Keratinocyte (primary cell): ENCODE data around the gene SHISA5.

Experiments used
- CTCF ChIP-seq, 3 experiments: IDR thresholded peaks in 1 of 3; conservative IDR thresholded peaks in 1 of 3; optimal IDR thresholded peaks in 1 of 3; 2 replicates in 2 of 3; 3 replicates in 1 of 3; pipeline versions ENCODE3 to v1.5.1; 2011; ENCODE audit warnings: low read length in 3 of 3, mild to moderate bottlenecking in 3 of 3, moderate library complexity in 2 of 3, control low read depth in 1 of 3, inconsistent platforms in 1 of 3; ENCODE audit not compliant: insufficient read depth in 2 of 3; ENCODE audit errors: extremely low read depth in 1 of 3
- EZH2 ChIP-seq: IDR thresholded peaks from one replicate; pipeline ENCODE4 v1.6.1; 2012; ENCODE audit warnings: inconsistent platforms, mild to moderate bottlenecking, low read length, moderate library complexity

GRCh38 chr3:48451270-48451669 is 52.7 kb downstream of the SHISA5 start:
- TF ChIP-seq CTCF (optimal IDR thresholded peaks at IDR 0.05 in 1 of 3, IDR thresholded peaks at IDR 0.05 in 1 of 3, conservative IDR thresholded peaks at IDR 0.05 in 1 of 3; ENCODE audit: extremely low read depth in 1 of 3, insufficient read depth in 2 of 3, low read length in 3 of 3) (no peak), EZH2 (no peak)
